Measurements from ENCODE around the gene PPARG. TPM values are rescaled to one million over a fixed set of nuclear protein-coding genes. Genes with fewer than 3 reads are reported as not detected.

Gene PPARG
- total RNA-seq, 1 experiment from 2014 or later = 71.6 TPM

GRCh38 chr3:12451960-12452359 lies 163.1 kb downstream of the PPARG start:
- ChIA-PET POLR2A (no interaction called here), RAD21 (ENCODE audit: low non-redundant PET in 1 of 2, low total read pairs in 2 of 2, uncharacterized antibody in 2 of 2, unreplicated experiment in 2 of 2) (no interaction called here), CTCF (no interaction called here)
- H3K27me3 ChIP-seq (ENCODE audit: insufficient read depth, low read length) = no peaks in the 10 kb centered on the region
- no peak overlapping the region for H3K4me2 ChIP-seq (ENCODE audit: low read length)
- no TSS peak for BruUV-seq (replicated peaks)
- intact Hi-C loops (cut with micrococcal nuclease) = no loop called here
- no peak overlapping the region for H3K9ac ChIP-seq (ENCODE audit: low read length)
- no peak for ATAC-seq
- no peaks in the 10 kb centered on the region for H3K79me2 ChIP-seq (ENCODE audit: insufficient read depth, low read length)
- no peak for DNase-seq (ENCODE audit: low read depth, low spot score)
- H3K4me1 ChIP-seq (ENCODE audit: control insufficient read depth in 1 of 2, insufficient read depth in 2 of 2, low read length in 2 of 2) = peaks cover 5 to 25% of the 10 kb centered on the region in 2 experiments; a peak in 3 of 4 replicates
- H3K27ac ChIP-seq (ENCODE audit: low read depth, low read length) = no peak overlapping the region
- no peaks in the 10 kb centered on the region for H3K9me3 ChIP-seq (ENCODE audit: control insufficient read depth in 1 of 2, insufficient read depth in 1 of 2, low read depth in 1 of 2, low read length in 2 of 2)
- no peaks in the 10 kb centered on the region for H3K36me3 ChIP-seq (ENCODE audit: control insufficient read depth in 1 of 2, insufficient read depth in 2 of 2, low read length in 2 of 2)
- no peak overlapping the region for H2AFZ ChIP-seq (ENCODE audit: low read depth, low read length, poor library complexity, severe bottlenecking)
- H4K20me1 ChIP-seq (ENCODE audit: insufficient read depth) = no peaks in the 10 kb centered on the region
- H3K4me3 ChIP-seq (replicated peaks in 1 of 2; ENCODE audit: low read depth in 1 of 2, low read length in 2 of 2) = no peak overlapping the region
- TF ChIP-seq EZH2 (IDR thresholded peaks at IDR 0.05) (no peak), RAD21 (IDR thresholded peaks at IDR 0.05; ENCODE audit: low read depth) (no peak), CBX3 (IDR thresholded peaks at IDR 0.05; ENCODE audit: low read depth) (no peak), POLR2AphosphoS5 (IDR thresholded peaks at IDR 0.05; ENCODE audit: low read depth, low read length) (no peak), ZNF274 (IDR thresholded peaks at IDR 0.05; ENCODE audit: low read depth, low read length) (no peak), TCF7L2 (IDR thresholded peaks at IDR 0.05; ENCODE audit: borderline replicate concordance, extremely low read depth, insufficient read depth, insufficient read length) (no peak), CTCF (IDR thresholded peaks at IDR 0.05 in 2 of 3, conservative IDR thresholded peaks at IDR 0.05 in 1 of 3; ENCODE audit: borderline replicate concordance in 1 of 3, insufficient read depth in 1 of 3, low read depth in 2 of 3, low read length in 2 of 3) (no peak), YY1 (IDR thresholded peaks at IDR 0.05; ENCODE audit: extremely low read depth, insufficient replicate concordance, low read depth, low read length) (no peak), ZFX (IDR thresholded peaks at IDR 0.05) (no peak), ATF3 (IDR thresholded peaks at IDR 0.05) (no peak), EZH2phosphoT487 (IDR thresholded peaks at IDR 0.05; ENCODE audit: borderline replicate concordance) (no peak), FOSL1 (IDR thresholded peaks at IDR 0.05; ENCODE audit: low read depth) (no peak), CEBPB (IDR thresholded peaks at IDR 0.05; ENCODE audit: low read depth) (no peak), EGR1 (IDR thresholded peaks at IDR 0.05; ENCODE audit: low read depth) (no peak), POLR2A (IDR thresholded peaks at IDR 0.05; ENCODE audit: borderline replicate concordance, extremely low read depth, insufficient read depth, insufficient read length) (no peak)
- H3K9me2 ChIP-seq (ENCODE audit: insufficient read depth) = no peaks in the 10 kb centered on the region
